Measurements from ENCODE around the gene UBE2S.

Gene UBE2S

DNA sequence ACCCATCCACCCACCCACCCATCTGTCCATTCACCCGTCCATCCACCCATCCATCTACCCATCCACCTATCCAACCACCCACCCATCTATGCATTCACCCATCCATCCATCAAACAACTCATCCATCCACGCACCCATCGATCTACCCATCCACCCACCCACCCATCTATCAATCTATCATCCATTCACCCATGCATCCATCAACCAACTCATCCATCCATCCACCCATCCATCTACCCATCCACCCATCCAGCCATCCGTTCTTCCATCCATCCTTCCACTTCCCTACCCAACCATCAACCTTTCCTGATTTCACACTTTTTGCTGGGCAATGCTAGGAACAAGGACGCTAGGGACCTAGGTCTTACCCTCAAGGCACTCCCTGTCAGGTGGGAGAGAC lies 25.6 kb downstream of the UBE2S start:
- DNase-seq, result no peak

DNA sequence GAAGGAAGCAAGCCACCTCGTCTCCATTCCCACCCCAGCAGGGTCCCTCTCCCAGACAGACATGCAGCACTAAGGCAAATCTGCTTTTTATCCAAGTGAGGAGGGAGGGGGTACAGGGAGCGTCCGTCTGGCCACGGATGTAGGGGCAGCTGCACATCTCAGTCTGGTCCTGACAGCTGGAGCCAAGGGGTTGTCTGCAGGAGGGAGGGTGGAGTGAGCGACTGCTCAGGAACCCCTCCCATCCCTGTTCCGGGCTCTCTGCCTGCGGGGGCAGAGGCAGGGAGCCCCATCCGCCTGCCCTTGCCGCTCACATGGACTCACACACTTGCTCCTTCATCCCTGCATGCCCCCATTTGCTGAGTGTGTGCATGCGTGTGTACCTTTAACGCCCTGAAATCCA lies 28.4 kb downstream of the UBE2S start:
- DNase-seq, result no peak

DNA sequence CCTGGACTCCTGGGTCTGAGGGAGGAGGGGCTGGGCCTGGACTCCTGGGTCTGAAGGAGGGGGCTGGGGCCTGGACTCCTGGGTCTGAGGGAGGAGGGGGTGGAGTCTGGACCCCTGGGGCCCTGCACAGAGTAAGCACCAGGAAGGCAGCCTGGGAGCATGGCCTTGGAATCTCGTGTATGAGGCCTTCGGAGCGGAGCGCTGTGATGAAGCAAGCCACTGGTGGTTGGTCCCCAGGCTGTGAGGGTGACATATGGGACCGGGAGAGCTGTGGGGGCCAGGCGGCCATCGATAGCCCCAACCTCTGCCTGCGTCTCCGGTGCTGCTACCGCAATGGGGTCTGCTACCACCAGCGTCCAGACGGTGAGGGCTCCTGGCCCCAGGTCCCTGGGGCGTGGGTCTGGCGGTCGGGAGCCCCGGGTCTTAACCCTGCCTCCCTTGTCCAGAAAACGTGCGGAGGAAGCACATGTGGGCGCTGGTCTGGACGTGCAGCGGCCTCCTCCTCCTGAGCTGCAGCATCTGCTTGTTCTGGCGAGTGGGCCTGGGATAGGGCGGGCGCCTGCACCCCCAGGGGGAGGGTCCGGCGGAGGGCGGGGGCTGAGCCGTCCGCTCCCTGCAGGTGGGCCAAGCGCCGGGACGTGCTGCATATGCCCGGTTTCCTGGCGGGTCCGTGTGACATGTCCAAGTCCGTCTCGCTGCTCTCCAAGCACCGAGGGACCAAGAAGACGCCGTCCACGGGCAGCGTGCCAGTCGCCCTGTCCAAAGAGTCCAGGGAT lies 30.0 kb downstream of the UBE2S start:
- no peak for DNase-seq

DNA sequence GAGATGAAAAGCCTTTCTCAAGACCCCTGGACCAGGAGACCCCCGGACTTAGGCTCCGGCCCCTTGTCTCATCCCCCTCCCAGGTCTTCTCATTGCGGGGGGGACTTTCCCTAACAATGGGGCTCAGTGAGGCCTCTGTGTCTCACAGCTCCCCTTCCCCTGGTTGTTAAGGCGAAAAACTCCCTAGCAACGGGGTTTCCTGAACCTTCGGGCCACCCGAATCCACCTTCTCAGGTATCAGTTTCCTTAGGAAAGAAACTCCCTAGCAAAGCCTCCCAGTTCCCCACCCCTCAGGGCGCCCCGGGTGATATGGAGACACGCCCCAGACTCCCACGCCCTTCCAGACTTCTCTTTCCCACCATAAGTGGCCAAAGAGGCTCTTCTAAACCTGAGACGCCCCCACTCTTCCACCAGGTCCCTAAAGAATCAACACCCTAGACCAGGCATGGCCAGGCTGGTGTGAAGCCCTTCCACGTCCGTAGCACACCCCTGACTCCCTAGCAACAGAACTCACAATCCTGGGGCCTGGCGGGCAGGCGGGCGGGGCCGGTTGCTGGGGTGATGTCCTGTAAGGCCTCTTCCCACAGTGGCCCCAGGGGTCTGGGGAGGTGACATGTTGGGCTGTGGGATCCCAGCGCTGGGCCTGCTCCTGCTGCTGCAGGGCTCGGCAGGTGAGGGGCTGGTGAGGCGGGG lies 31.2 kb downstream of the UBE2S start, which contains the start of gene TMEM190:
Gene TMEM190 (plus strand): TSS at position 586 of the 693 bp plus-strand sequence. CDS start 28 bp downstream, at position 614.
- no peak for DNase-seq

DNA sequence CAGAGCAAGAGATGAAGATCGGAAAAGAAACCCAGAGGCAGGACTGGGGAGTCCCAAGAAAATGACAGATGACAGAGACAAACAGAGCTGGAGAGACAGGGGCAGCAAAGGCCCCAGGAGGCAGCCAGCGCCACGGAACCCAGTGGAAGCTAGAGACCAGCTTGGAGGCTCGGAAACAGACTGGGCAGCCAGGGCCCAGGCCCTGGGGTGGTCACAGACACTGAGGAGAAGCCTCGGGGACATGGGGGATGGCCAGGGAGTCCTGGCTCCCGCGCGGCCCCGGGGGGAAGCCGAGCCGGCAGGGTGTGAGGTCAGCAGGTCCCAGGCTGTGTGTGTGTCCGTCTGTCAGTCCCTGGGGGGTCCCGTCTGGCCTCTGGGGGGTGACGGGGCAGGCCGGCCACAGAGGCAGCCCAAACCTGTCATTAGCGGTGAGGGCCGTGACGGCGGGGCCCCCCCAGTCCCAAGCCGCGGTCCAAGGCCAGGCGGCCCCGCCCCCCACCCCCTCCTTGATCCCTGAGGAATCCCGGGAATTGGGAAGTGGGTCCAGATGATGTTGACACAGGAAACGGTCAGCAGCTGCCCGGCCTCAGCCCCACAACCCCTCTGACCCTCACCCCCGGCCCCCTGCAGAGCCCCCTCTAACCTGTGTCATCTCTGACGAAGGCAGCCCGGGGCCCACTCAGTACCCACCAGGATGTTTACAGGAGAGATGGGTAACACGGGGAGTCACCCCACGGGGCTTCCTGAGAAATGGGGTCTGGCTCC lies 33.4 kb downstream of the UBE2S start:
- no peak for DNase-seq

DNA sequence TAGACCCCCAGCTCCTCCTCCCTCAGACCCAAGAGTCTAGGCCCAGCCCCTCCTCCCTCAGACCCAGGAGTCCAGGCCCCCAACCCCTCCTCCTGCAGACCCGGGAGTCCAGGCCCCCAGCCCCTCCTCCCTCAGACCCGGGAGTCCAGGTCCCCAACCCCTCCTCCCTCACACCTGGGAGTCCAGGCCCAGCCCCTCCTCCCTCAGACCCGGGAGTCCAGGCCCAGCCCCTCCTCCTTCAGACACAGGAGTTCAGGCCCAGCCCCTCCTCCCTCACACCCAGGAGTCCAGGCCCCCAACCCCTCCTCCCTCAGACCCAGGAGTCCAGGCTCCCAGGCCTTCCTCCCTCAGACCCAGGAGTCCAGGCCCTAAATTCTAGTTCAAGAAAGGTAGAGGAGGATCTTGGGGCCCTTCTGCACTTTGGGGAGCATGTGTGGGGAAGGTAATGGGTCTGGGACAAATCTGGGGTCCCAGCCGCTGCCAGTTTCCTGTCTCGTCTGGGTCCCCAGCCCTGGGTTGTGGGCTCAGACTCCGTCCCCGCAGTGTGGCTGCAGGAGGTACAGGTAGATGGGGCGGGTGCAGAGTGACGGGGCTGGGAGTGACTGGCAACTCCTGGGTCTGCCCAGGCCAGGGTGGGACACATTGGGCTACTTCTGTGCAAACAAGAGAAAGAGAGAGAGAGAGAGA lies 34.1 kb downstream of the UBE2S start:
- DNase-seq, result no peak

DNA sequence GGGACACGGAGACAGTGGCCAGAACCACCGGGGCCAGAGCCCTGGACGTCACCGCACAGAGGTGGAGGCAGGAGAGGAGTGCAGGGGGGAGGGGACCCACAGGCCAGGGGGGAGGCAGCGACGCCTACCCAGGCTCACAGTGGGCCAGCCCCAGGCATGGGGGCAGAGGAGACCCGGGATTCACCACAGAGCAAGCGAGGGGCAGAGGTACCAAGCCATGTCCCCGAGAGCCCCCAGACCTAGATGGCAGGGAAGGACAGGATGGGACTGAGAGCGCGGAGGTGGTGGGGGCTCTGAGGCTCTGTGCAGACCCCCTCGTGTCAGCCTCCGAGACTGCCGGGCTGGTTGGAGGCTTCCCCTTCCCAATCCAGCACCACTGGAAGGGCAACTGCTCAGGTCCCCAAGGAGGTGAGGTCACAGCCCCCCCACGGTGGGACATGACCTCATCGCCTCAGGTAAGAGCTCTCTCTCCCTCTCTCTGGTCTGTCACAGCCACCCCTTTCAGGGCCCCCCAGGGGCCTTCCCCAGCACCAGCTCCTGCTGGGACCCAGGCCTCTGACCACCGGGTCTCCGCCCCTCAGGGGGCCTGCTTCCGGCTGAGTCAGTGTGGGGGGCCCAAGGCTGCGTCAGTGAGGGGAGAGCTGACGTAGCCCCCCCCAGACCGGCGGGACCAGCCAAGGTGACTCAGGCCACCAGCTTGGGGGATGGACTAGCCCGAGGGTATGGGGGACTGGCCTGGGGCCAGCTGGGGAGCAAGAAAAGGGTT lies 35.1 kb downstream of the UBE2S start:
- DNase-seq, result no peak

DNA sequence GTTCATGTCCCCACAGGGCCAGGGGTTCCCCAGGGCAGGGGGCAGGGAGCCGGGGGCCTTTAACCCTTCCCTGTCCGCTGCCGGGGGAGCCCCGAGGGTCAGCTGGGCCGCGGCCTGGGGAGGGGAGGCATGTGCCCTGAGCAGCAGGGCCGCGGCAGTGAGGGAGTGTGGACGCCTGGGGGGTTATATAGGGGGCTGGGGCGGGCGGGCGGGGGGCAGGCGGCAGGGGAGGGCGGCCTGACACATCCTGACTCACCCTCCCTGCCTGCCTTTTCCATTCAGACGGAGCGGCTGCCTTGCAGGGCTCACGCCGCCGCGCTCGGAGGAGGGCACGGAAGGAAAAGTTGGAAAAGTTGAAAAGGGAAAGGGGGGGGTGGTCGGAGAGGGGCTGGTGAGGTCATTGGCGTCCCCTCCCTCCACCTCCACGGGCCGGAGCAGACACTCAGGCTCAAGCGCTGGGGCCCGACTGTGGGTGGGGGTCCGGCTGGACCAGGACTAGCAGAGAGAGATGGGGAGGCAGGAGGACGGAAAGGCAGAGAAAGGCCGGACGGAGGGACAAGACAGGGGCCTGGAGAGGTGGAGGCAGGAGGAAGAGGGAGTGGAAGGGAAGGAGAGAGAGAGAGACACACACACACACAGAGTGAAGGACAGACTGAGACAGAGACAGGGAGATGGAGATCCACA lies 37.1 kb downstream of the UBE2S start, which contains the start of gene IL11:
Gene IL11 (minus strand): TSS at position 159 of the 684 bp plus-strand sequence. CDS start 153 bp downstream, at position 6.
- DNase-seq, result no peak

DNA sequence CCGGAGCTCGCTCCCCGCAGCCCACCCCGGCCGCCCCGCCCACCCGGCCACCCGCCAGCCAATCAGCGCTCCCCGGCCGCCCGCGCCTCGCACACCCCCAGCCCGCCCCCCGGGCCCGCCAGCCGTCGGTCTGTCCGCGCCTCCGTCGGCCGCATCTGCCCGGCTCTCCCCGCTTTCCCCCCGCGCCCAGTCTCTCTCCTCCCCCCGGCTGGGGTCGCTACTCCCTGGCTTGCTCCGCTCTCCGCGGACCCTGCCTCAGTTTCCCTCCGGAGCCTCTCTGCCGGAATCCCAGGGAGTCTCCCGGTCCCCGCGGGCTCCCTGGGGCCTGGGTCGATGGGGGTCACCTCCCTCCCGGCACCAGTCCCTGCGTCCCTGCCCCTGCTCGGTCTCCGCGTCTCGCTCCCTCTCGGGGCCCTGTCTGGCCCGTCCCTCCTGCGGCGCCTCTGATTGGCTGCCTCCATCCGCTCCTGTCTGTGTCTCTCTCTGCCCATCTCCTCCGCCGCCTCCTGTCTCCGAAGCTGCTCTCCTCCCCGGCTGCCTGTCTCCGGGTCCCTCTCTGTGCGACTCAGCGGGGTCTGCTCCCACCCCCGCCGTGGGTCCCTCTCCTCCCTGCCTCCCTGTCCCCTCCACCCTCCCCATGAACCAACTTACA lies 37.8 kb downstream of the UBE2S start:
- peak in 1 of 2 donors; percentile 35 for DNase-seq

DNA sequence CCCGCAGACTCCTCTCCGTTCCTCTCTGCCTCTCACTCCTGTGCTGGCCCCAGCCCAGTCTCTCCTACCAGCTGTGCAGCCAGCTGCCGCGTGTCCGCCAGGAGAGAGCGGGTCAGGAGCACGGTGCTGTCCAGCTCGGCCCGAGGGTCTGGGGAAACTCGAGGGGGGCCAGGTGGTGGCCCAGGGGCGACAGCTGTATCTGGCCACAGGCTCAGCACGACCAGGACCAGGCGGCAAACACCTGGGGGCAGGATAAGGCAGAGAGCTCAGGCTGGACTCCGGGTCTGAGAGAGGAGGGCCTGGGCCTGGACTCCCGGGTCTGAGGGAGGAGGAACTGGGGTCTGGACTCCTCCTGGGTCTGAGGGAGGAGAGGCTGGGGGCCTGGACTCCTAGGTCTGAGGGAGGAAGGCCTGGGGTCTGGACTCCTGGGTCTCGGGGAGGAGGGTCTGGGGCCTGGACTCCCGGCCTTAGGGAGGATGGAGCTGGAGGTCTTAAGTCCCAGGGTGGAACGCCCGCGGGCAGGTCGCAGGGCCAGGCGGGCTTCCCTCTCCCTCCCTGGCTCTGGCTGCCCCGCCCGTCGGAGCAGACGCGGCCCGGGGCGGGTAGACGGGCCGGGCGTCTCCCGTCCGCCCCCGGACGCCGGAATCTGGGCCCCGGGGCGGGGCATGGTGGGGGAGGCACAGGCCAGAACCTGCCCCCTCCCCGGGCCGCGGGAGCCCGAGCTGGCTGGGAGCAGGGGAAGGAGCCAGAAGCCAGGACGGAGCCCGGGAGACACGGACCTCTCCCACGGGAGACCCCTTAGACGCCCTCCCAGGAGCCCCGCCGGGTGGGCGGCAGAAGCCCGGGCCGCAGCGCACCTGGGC lies 38.7 kb downstream of the UBE2S start:
- DNase-seq, result no peak

DNA sequence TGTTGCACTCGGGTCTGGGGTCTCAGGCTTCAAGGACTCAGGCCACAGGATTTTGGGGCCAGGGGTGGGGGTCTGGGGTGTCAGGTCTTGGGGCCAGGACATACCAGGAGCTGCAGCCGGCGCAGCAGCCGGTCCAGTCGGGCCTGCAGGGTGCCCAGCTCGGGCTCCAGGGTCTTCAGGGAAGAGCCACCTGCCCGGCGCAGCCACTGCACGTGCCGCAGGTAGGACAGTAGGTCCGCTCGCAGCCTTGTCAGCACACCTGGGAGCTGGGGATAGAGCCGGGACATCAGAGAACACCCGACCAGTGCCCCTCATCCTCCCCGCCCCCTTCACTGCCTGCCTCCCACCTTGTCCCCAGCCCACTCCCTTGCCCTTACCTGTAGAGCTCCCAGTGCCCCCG lies 39.5 kb downstream of the UBE2S start:
- no peak for DNase-seq

DNA sequence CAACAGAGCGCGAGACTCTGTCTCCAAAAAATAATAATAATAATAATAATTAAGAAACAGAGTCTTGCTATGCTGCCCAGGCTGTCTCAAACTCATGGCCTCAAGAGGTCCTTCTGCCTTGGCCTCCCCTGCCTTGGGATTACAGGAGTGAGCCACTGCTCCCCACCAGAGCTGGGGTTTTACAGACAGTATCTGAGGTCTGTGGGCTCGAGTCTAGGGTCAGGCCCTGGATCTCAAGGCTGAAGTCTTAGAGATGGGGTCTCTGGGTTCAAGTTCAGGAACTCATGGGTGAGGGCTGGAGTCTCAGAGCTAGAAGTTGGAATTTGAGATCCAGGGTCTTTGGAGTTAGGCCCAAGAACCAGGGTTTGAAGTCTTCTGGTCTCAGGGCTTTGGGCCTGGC lies 40.8 kb downstream of the UBE2S start:
- no peak for DNase-seq

DNA sequence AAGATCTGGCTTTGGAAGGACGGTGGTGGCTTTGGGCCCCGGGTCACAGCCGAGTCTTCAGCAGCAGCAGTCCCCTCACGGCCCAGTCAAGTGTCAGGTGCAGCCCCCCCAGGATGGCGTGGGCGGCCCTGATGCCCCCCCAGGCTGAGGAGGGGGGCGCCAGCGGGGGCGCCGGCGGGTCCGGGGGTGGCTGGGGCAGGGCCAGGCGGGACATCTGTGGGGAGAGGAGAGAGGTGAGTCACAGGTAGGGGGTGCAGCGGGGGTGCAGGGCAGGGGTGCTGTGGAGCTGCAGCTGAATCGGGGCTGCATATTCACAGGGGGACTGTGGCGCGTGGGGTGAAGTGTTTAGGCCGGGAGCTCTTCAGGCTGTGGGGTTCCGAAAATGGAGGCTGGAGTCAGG lies 41.6 kb downstream of the UBE2S start:
- no peak for DNase-seq

DNA sequence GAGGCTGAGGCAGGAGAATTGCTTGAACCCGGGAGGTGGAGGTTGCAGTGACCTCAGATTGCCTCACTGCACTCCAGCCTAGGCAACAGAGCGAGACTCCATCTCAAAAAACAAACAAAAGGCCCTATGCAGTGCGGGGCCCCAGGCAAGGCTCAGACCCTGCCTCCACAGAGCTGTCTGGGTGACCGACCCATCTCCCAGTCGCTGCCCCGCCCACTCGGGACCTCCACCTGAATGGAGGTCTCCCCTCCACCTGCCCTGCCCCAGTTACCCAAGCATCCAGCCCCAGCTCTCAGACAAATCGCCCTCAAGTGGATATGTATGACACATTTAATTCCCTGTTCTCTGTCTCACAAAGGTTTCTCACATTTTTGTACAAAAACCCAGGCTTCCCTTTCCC lies 42.3 kb downstream of the UBE2S start:
- no peak for DNase-seq

DNA sequence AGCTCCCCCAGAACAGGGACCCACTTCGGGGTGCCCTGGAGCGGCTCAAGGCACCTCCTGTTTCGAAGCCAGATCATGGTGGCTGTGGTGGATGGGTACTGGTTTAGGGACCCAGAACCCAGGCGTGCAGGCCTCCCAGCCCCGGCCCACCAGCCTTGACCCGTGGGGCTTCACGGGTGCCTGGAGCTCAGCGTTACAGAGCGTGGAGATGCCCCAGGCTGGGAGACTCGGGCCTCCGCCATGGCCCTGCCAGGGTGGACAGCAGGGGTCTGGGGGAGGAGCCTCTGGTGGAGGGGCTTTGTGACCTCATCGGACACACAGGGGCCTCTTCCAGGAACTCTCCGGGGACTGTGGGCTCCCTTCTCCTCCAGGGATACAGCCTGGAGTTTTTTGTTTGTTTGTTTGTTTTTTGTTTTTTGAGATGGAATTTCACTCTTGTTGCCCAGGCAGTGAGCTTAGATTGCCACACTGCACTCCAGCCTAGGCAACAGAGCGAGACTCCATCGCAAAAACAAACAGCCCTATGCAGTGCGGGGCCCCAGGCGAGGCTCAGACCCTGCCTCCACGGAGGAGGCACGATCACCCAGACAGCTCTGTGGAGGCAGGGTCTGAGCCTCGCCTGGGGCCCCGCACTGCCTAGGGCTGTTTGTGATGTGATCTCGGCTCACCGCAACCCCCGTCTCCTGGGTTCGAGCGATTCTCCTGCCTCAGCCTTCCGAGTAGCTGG lies 44.4 kb downstream of the UBE2S start, which contains the start of gene GARIN5B:
Gene GARIN5B (minus strand): TSS at position 271 of the 727 bp plus-strand sequence. CDS start 194 bp downstream, at position 77.
- no peak for DNase-seq

DNA sequence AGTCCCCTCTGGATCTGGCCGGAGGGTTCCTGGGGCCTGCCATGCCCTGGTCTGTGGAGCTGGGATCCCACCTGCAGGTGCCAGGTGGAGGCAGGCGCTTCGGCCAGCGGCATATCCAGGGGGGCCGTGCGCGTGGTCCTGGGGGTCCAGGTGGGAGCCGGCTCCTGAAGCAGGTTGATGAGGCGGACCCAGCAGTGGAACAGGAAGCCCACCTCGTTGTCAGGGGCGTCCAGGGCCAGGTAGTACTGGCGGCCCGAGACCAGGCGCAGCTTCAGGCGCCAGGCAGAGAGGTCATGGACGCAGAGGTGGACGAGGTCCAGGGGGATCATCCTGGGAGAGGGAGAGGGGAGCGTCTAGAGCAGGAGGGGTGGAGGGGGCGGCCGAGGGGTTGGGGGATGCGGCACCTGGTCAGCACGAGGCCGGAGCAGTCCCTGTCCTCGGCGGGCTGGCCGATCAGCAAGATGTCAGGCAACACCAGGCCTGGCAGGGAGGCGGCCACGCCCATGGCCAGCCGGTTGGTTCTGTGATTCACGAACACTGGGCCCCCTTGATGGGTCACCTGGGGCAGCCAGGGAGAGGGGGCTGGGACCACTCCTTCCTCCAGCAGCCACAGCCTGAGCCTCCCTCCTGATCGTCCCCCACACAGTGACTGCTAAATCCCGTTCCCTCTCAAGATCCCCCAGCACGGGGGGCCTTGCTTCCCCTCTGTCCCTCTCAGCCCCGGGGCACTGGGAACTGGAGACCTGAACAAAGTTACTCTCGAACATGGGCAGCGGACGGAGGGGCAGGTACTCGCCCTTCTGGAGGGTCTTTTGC lies 45.2 kb downstream of the UBE2S start:
- DNase-seq, result no peak

DNA sequence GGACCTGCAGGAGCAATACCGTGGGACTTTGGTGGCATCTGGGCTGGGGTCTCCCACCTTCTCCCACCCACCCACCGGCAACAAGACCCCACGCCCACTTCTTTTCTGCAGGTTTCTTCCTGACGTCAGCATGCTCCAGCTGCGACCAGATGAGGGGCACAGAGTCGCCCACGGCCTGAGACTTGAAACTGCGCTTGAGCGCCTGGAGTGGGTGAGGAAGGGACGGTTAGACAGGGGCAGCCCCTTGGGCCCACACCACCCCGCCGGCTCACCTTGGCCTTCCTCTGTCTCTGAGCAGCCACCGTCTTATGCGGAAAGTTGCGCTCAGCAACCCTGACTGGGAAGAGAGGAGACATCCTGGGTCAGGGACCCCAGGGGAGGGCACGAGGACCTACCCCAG lies 46.7 kb downstream of the UBE2S start:
- DNase-seq, result no peak
